K562 (cell line): ENCODE measurements around the gene PAX8. TPM values are rescaled to one million over a fixed set of nuclear protein-coding genes. Genes with fewer than 3 reads are reported as not detected.

Source experiments
- ATAC-seq: fragments of 200-7000 bp; cut with Tn5 transposase; 3 replicates; pipeline ENCODE4 v1.9.1; 2020; ENCODE audit warnings: moderate library complexity
- BruUV-seq: library from RNA; stranded (reverse); fragments of 400-500 nt; replicated peaks from 2 replicates; lab custom pipeline; 2021; lab: Mats Ljungman, UMichigan
- CTCF ChIA-PET: fragments of 300-600 bp; formaldehyde crosslinking; extraction: SDS; loops from one replicate; lab custom pipeline; 2021; ENCODE audit warnings: low intra/inter-chr PET ratio; lab: Yijun Ruan, JAX
- POLR2A ChIA-PET: fragments of 300-600, 350-650 bp; sonication (Branson Sonifier 250); formaldehyde crosslinking; extraction: SDS; loops from one replicate; lab custom pipeline; 2021; ENCODE audit warnings: antibody characterized with exemption, inconsistent platforms; lab: Yijun Ruan, JAX
- DNase-seq, 4 experiments: peaks; one replicate each; pipeline versions ENCODE4 v3.0.0 to v3.0.0-alpha.2; 2011 to 2018; ENCODE audit warnings: low spot score in 3 of 4, mixed read lengths in 3 of 4; ENCODE audit errors: extremely low read depth in 1 of 4
- FAIRE-seq: peaks from 2 replicates; lab custom pipeline; 2011; peaks lifted over from hg19 to GRCh38; lab: Jason Lieb, UNC
- H2AFZ ChIP-seq: 2 replicates; pipeline ENCODE4 v1.6.0; 2011; ENCODE audit warnings: low read depth, low read length, control low read depth, inconsistent platforms
- H3K27ac ChIP-seq: fragments of 200-600 bp; 3 replicates; pipeline ENCODE4 v1.8.0; 2011; ENCODE audit warnings: low read depth, mild to moderate bottlenecking, control low read depth, inconsistent platforms, low read length, moderate library complexity, mixed read lengths; ENCODE audit errors: extremely low read depth
- H3K27me3 ChIP-seq, 2 experiments: fragments of 300-600 bp in 1 of 2; 2 replicates in 1 of 2; 3 replicates in 1 of 2; pipeline versions ENCODE4 v1.6.0 to v1.8.0; 2011; ENCODE audit warnings: inconsistent platforms in 2 of 2, low read length in 2 of 2, mild to moderate bottlenecking in 1 of 2, mixed read lengths in 1 of 2, moderate library complexity in 1 of 2; ENCODE audit not compliant: control insufficient read depth in 2 of 2, insufficient read depth in 2 of 2
- H3K36me3 ChIP-seq: fragments of 300-600 bp; 3 replicates; pipeline ENCODE4 v1.8.0; 2011; ENCODE audit warnings: mild to moderate bottlenecking, low read length, inconsistent platforms; ENCODE audit not compliant: control insufficient read depth, insufficient read depth
- H3K4me1 ChIP-seq, 2 experiments: fragments of 200-600 bp in 1 of 2; replicated peaks in 1 of 2; 2 replicates in 1 of 2; 3 replicates in 1 of 2; pipeline versions ENCODE4 v1.5.1 to v1.8.0; 2011; ENCODE audit warnings: inconsistent platforms in 2 of 2, low read length in 2 of 2, mild to moderate bottlenecking in 1 of 2, mixed read lengths in 1 of 2, moderate library complexity in 1 of 2; ENCODE audit not compliant: control insufficient read depth in 2 of 2, insufficient read depth in 2 of 2
- H3K4me2 ChIP-seq: 2 replicates; pipeline ENCODE4 v1.6.1; 2011; ENCODE audit warnings: low read length, control low read depth, inconsistent platforms, mixed read lengths; ENCODE audit not compliant: insufficient read depth
- H3K4me3 ChIP-seq: fragments of 200-600 bp; sonication (generic), shearing (Covaris generic); 2 replicates; pipeline ENCODE4 v1.5.1; 2016; ENCODE audit warnings: control low read depth, inconsistent platforms
- H3K79me2 ChIP-seq: fragments of 200-600 bp; 3 replicates; pipeline ENCODE4 v1.8.0; 2011; ENCODE audit warnings: low read length, inconsistent platforms; ENCODE audit not compliant: control insufficient read depth, insufficient read depth
- H3K9ac ChIP-seq, 2 experiments: 2 replicates each; pipeline versions ENCODE4 v1.6.0 to v1.6.1; 2011; ENCODE audit warnings: low read depth in 2 of 2, low read length in 2 of 2, control low read depth in 1 of 2, inconsistent platforms in 1 of 2, mild to moderate bottlenecking in 1 of 2, mixed read lengths in 1 of 2; ENCODE audit not compliant: insufficient read depth in 1 of 2
- H3K9me1 ChIP-seq: one replicate; pipeline ENCODE4 v1.6.0; 2011; ENCODE audit warnings: inconsistent platforms, mild to moderate bottlenecking, low read length, moderate library complexity; ENCODE audit not compliant: control insufficient read depth, insufficient read depth
- H3K9me3 ChIP-seq: replicated peaks from 2 replicates; pipeline ENCODE4 v1.5.1; 2011; ENCODE audit warnings: low read depth, low read length, inconsistent platforms; ENCODE audit not compliant: control insufficient read depth, insufficient read depth
- H4K20me1 ChIP-seq: replicated peaks from 2 replicates; pipeline ENCODE4 v1.6.1; 2011; ENCODE audit warnings: low read length, inconsistent platforms, mixed read lengths; ENCODE audit not compliant: control insufficient read depth, insufficient read depth
- ADNP ChIP-seq: fragments of 200-800 bp; sonication (Bioruptor generic); IDR thresholded peaks from 2 replicates; pipeline ENCODE4 v1.6.1; 2016; ENCODE audit warnings: missing genetic modification characterization, missing compliant biosample characterization
- CBX3 ChIP-seq, 2 experiments: IDR thresholded peaks; 1 replicate in 1 of 2; 2 replicates in 1 of 2; pipeline ENCODE4 v1.6.1; 2012; ENCODE audit warnings: inconsistent platforms in 2 of 2, low read length in 2 of 2, borderline replicate concordance in 1 of 2, control low read depth in 1 of 2
- RBM25 ChIP-seq: fragments of 200-400 bp; formaldehyde crosslinking; IDR thresholded peaks from 2 replicates; pipeline ENCODE4 v1.6.1; 2018; ENCODE audit warnings: low read length, low read depth, moderate library complexity; ENCODE audit not compliant: severe bottlenecking
- SMARCA5 ChIP-seq: fragments of 450-650 bp; IDR thresholded peaks from 2 replicates; pipeline ENCODE4 v1.6.1; 2016
- SMARCC2 ChIP-seq: fragments of 450-650 bp; IDR thresholded peaks from 2 replicates; pipeline ENCODE4 v1.6.1; 2017; ENCODE audit warnings: antibody characterized with exemption, moderate library complexity, mild to moderate bottlenecking, low read depth
- ZFP36 ChIP-seq: fragments of 150-350 bp; IDR thresholded peaks from 2 replicates; pipeline ENCODE4 v1.6.1; 2018; ENCODE audit warnings: low read length, low read depth; ENCODE audit not compliant: partially characterized antibody
- ZNF23 ChIP-seq: fragments of 250-450 bp; sonication (Bioruptor Pico); IDR thresholded peaks from 2 replicates; pipeline ENCODE4 v1.4.0; 2020; ENCODE audit warnings: mild to moderate bottlenecking
- ZNF316 ChIP-seq: fragments of 450-650 bp; IDR thresholded peaks from 2 replicates; pipeline ENCODE4 v1.6.1; 2016
- WGBS: fragments of 100-300 bp; shearing (Covaris generic); methylation state at CpG from one replicate; pipeline ENCODE4 v1.1.6; 2016; ENCODE audit warnings: low coverage, mixed read lengths; ENCODE audit not compliant: insufficient coverage; ENCODE audit errors: missing lambda C conversion rate; 5-methylcytosine and 5-hydroxymethylcytosine counted together
- in situ Hi-C: fragments of 300-500 bp; cut with MboI; formaldehyde crosslinking; loops from 4 replicates; pipeline ENCODE4 v1.15.0; 2018; ENCODE audit warnings: inconsistent platforms, mixed read lengths
- intact Hi-C: fragments of 100-400 bp; cut with micrococcal nuclease; formaldehyde crosslinking; loops from 2 replicates; pipeline ENCODE4 v1.14.2; 2022
- polyA plus RNA-seq, 8 experiments: library from polyadenylated mRNA; depleted of rRNA in 4 of 8; stranded (reverse) in 5 of 8; unstranded in 3 of 8; fragments of >200 nt; fragmentation: Nextera tagmentation in 2 of 8; fragmentation: Illumina TruSeq in 1 of 8; extraction: Ambion mirVana in 2 of 8; extraction: Trizol in 1 of 8; gene quantifications; 2 replicates each; pipeline versions ENCODE4 v1.2.1 to v1.2.3, GENCODE V29; 2011 to 2014; ENCODE audit warnings: inconsistent platforms in 1 of 8, missing spikeins in 1 of 8
- total RNA-seq, 7 experiments: library from RNA; depleted of rRNA in 6 of 7; stranded (reverse); fragments of >200 nt in 6 of 7; fragmentation: Illumina TruSeq in 2 of 7; extraction: Trizol in 2 of 7; gene quantifications; 2 replicates each; pipeline versions ENCODE4 v1.2.1 to v1.2.3, GENCODE V29; 2011 to 2021; ENCODE audit warnings: low replicate concordance in 1 of 7

Gene PAX8
- total and polyA plus RNA-seq, 9 of the 15 experiments (the other 6 are each of a cell fraction or from before 2014, with no cell fraction given), result 0.13 to 2.1 (median 0.51) TPM

GRCh38 chr2:113172721-113173541 is 105.8 kb downstream of the PAX8 start:
- Histone ChIP-seq H3K4me3 (no peak overlapping the region), H2AFZ (peak overlapping the region; percentile 90), H3K4me1 (peaks cover 20 to 26% of the 10 kb centered on the region in 2 experiments), H3K4me2 (0 out of 2 replicates have a peak overlapping the region, but pooled peaks have one; percentile 89), H3K79me2 (peaks cover 27% of the 10 kb centered on the region), H4K20me1 (no peaks in the 10 kb centered on the region), H3K9me3 (no peaks in the 10 kb centered on the region), H3K9ac (peak overlapping the region in 1 of 2 experiments; percentile 80; a peak in 2 of 4 replicates), H3K27me3 (no peaks in the 10 kb centered on the region), H3K36me3 (peaks cover 16% of the 10 kb centered on the region; the same call in 1 of the 3 replicates), H3K9me1 (peaks cover 2% of the 10 kb centered on the region), H3K27ac (peak overlapping the region; percentile 83)
- ChIA-PET CTCF (no interaction called here), POLR2A (interaction anchor here (0.7 to 3.3 kb wide), 5 partner anchors 9 to 23 kb away, joined by 3 to 32 read pairs (median 4); no protein-coding TSS in a partner anchor)
- no TSS peak for BruUV-seq
- TF ChIP-seq ADNP (tag) (peak; percentile 60; the same call in 1 of the 2 replicates), SMARCA5 (peak; percentile 53; the same call in 1 of the 2 replicates), RBM25 (peak; percentile 68), ZNF23 (no peak), SMARCC2 (no peak), CBX3 (IDR thresholded peaks at IDR 0.05; ENCODE audit: borderline replicate concordance in 1 of 2, low read length in 2 of 2) (peak in 1 of 2 experiments; percentile 6; a peak in 1 of 3 replicates), ZNF316 (no peak), ZFP36 (peak; percentile 49)
- 84% methylated on average over 12 of the region's 16 CpGs for WGBS
- intact Hi-C loops (loop anchor here (5.0 kb wide), 1 partner anchor 36 kb away; no protein-coding TSS in a partner anchor), in situ Hi-C loops (no loop called here)
- DNase-seq, result no peak
- ATAC-seq, result no peak
- FAIRE-seq, result no peak
